Thymus (tissue), 11 donors: ENCODE results near the gene ARHGEF19. TPM values are rescaled to one million over a fixed set of nuclear protein-coding genes. Genes with fewer than 3 reads are reported as not detected.

Experiments
- DNase-seq, 9 donors: peaks; one replicate each; pipeline ENCODE4 v3.0.0-alpha.2; 2013; ENCODE audit warnings: low spot score in 9 of 9, low read depth in 6 of 9, missing footprints in 1 of 9
- H3K27ac ChIP-seq, 2 donors: one replicate each; pipeline ENCODE4 v1.5.1; 2013; ENCODE audit warnings: control low read depth in 1 of 2, low read depth in 1 of 2, low read length in 1 of 2, mild to moderate bottlenecking in 1 of 2, moderate library complexity in 1 of 2
- H3K27me3 ChIP-seq, 2 donors: one replicate each; pipeline ENCODE4 v1.5.1; 2013; ENCODE audit warnings: low read length in 1 of 2; ENCODE audit not compliant: control insufficient read depth in 2 of 2, insufficient read depth in 1 of 2
- H3K36me3 ChIP-seq, 2 donors: one replicate each; pipeline ENCODE4 v1.5.1; 2013; ENCODE audit warnings: low read length in 1 of 2, mild to moderate bottlenecking in 1 of 2, moderate library complexity in 1 of 2; ENCODE audit not compliant: control insufficient read depth in 2 of 2, insufficient read depth in 2 of 2
- H3K4me1 ChIP-seq, 2 donors: one replicate each; pipeline ENCODE4 v1.5.1; 2013; ENCODE audit warnings: low read length in 2 of 2; ENCODE audit not compliant: control insufficient read depth in 2 of 2, insufficient read depth in 2 of 2
- H3K4me3 ChIP-seq, 2 donors: one replicate each; pipeline ENCODE4 v1.5.1; 2013; ENCODE audit warnings: low read length in 2 of 2, control low read depth in 1 of 2, mild to moderate bottlenecking in 1 of 2
- H3K9me3 ChIP-seq, 2 donors: one replicate each; pipeline ENCODE4 v1.5.1; 2013; ENCODE audit warnings: low read length in 1 of 2, mild to moderate bottlenecking in 1 of 2; ENCODE audit not compliant: control insufficient read depth in 2 of 2, insufficient read depth in 1 of 2
- WGBS: extraction: QIAGEN DNeasy Blood & Tissue Kit; methylation state at CpG from one replicate; pipeline ENCODE4 v1.1.7; 2013; 5-methylcytosine and 5-hydroxymethylcytosine counted together
- polyA plus RNA-seq: library from polyadenylated mRNA; stranded (reverse); fragments of 200-250 nt; gene quantifications from one replicate; pipeline ENCODE4 v1.2.3, GENCODE V29; 2013
- total RNA-seq: library from RNA; stranded (reverse); fragments of 120-200 nt; gene quantifications from one replicate; pipeline ENCODE4 v1.2.4, GENCODE V29; 2013
- donor health status: healthy.

ARHGEF19 gene
- total and polyA plus RNA-seq, 2 donors, result 2.2 to 9.6 TPM

DNA sequence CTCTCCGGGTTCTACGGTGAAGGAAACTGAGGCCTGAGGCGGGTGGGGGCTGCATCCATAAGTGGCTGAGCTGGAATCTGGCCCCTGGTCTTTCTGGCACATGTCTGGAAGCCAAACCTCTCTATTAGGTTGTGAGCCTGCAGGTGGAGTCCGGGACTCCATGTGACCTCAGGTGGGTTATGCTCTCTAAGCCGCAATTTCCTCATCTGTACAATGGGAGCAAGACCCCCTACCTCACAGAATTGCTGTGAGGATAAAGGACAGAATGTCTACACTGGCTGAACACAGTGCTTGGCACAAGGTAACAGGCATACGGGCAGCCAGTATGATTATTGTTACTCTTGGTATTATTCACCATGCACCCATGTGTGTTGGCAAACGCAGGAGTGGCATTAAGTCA, 63.3 kb downstream of the ARHGEF19 start:
- Histone ChIP-seq H3K36me3 (peaks cover 0 to 3% of the 10 kb centered on the region in 2 donors), H3K4me1 (peaks cover 36 to 85% of the 10 kb centered on the region in 2 donors), H3K27me3 (peaks cover 21 to 56% of the 10 kb centered on the region in 2 donors), H3K4me3 (no peak overlapping the region), H3K27ac (no peak overlapping the region), H3K9me3 (peaks cover 0 to 4% of the 10 kb centered on the region in 2 donors)
- 98% methylated on average over 7 of the region's 7 CpGs for WGBS
- DNase-seq, result no peak

DNA sequence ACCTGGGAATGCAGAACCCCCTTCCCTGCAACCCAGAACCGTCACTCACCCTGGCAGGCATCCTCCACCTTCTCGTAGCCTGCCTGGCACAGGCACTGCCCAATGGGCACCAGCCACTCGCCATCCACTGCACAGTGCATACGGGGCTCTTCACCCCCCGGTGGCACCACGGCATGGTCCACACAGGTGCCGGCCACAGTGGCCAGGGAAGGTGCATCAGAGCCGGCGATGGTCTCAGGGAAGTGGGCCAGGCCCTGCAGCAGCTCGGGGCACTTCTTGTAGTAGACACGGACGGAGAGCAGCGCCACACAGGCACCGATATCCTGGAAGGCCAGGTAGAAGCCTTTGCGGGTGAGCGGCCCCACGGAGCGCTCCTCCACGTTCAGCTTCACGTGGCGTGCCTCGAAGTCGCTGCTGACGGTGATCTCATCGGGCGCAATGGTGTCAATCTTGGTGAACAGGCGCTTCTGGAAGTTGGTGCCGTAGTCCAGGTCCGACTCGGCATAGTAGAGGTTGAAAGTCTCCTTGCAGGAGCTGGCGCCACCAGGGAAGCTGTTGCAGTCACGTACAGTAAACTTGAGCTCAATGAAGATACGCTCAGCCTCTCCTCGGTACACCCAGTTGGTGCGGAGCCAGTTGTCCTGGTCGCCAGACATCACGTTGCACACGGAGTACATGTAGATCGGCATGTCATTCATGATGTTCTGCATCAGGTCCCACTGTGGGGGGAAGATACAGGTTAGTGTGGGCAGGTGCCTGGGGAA, 63.9 kb downstream of the ARHGEF19 start:
- 97% methylated on average over 39 of the region's 39 CpGs for WGBS
- H3K9me3 ChIP-seq, result no peaks in the 10 kb centered on the region
- peaks cover 0 to 3% of the 10 kb centered on the region in 2 donors for H3K36me3 ChIP-seq
- no peak overlapping the region for H3K27ac ChIP-seq
- no peak overlapping the region for H3K4me3 ChIP-seq
- peaks cover 31 to 85% of the 10 kb centered on the region in 2 donors for H3K4me1 ChIP-seq
- no peak for DNase-seq
- peaks cover 15 to 50% of the 10 kb centered on the region in 2 donors for H3K27me3 ChIP-seq

Other genes with a start within 250 kb of the ARHGEF19 start
- 30.7 TPM for gene ZBTB17, start 236.6 kb downstream of the ARHGEF19 start, total RNA-seq
- gene ZBTB17, start 236.6 kb downstream of the ARHGEF19 start, polyA plus RNA-seq, result 81.3 TPM
- gene SRARP, start 208.4 kb downstream of the ARHGEF19 start, total RNA-seq, result 0.05 TPM
- 0.11 TPM for gene SRARP, start 208.4 kb downstream of the ARHGEF19 start, polyA plus RNA-seq
- gene HSPB7, start 194.6 kb downstream of the ARHGEF19 start, total RNA-seq, result under 0.01 TPM
- gene HSPB7, start 194.6 kb downstream of the ARHGEF19 start, polyA plus RNA-seq, result 9.5 TPM
- gene CLCNKA, start 190.6 kb downstream of the ARHGEF19 start, total RNA-seq, result under 0.01 TPM
- 0.30 TPM for gene CLCNKA, start 190.6 kb downstream of the ARHGEF19 start, polyA plus RNA-seq
- 0.05 TPM for gene CLCNKB, start 168.9 kb downstream of the ARHGEF19 start, total RNA-seq
- 0.34 TPM for gene CLCNKB, start 168.9 kb downstream of the ARHGEF19 start, polyA plus RNA-seq
- 0.05 TPM for gene FAM131C, start 139.0 kb downstream of the ARHGEF19 start, total RNA-seq
- gene FAM131C, start 139.0 kb downstream of the ARHGEF19 start, polyA plus RNA-seq, result 0.96 TPM
- gene EPHA2, start 56.6 kb downstream of the ARHGEF19 start, total RNA-seq, result 1.4 TPM
- 6.2 TPM for gene EPHA2, start 56.6 kb downstream of the ARHGEF19 start, polyA plus RNA-seq
- gene CPLANE2, start 24.5 kb upstream of the ARHGEF19 start, total RNA-seq, result 4.2 TPM
- 4.0 TPM for gene CPLANE2, start 24.5 kb upstream of the ARHGEF19 start, polyA plus RNA-seq
- gene FBXO42, start 139.8 kb upstream of the ARHGEF19 start, total RNA-seq, result 12.4 TPM
- gene FBXO42, start 139.8 kb upstream of the ARHGEF19 start, polyA plus RNA-seq, result 20.8 TPM
- 46.5 TPM for gene SZRD1, start 154.6 kb upstream of the ARHGEF19 start, total RNA-seq
- gene SZRD1, start 154.6 kb upstream of the ARHGEF19 start, polyA plus RNA-seq, result 50.8 TPM
- not detected for gene SPATA21, start 224.8 kb upstream of the ARHGEF19 start, total RNA-seq
- 0.25 TPM for gene SPATA21, start 224.8 kb upstream of the ARHGEF19 start, polyA plus RNA-seq
- gene NECAP2, start 228.1 kb upstream of the ARHGEF19 start, total RNA-seq, result 97.7 TPM
- 91.7 TPM for gene NECAP2, start 228.1 kb upstream of the ARHGEF19 start, polyA plus RNA-seq